GM20431 (cell line): ENCODE measurements around the gene CMTM8.
"Not testable (repeated sequence)": the region's sequence is repeated elsewhere in the genome, so short reads cannot be mapped to it uniquely, and the experiment has no call there.

Experiments used
- in situ Hi-C: fragments of 300-500 bp; cut with MseI, MboI; formaldehyde crosslinking; loops from one replicate; pipeline ENCODE4 v1.15.0; 2020; ENCODE audit warnings: low sequenced_read_pairs; ENCODE audit not compliant: unreplicated experiment

The CMTM8 gene

GRCh38 chr3:32360493-32360827 lies 122.0 kb downstream of the CMTM8 start:
- in situ Hi-C loops, result no loop called here

DNA sequence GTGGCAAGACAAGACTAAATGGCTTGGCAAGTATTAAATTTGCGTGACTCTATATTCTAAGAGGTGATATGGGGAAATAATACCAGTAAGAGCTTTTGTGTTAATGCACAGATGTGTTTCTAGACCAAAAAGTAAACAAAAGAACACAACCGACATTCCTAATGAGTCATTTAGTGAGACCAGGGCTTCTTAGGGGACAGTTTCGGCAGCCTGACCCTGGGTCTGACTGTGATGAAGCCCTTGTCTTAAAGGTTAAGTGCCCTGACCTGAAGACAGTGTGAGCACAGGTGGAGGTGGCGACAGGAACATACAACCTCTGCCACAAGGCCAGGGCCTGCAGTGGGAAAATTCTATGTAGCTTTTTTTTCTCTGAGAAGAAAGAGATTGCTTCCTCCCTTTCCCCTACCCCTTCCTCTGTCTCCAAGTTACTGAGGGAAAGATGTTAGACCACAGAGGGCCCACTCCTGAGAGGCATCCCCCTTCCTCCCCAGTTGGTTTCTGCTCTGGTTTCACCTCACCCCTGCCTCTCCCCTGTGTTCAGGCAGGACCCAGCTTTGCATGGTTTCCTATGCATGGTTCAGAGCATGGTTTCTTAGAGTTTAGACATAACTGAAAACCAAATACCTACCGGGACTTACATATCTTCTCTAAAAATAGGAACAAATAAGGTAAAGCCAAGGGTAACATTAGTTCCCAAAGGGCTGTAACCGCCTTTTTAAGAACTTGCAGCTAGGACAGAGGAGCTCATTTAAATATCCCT lies 128.3 kb downstream of the CMTM8 start:
- in situ Hi-C loops, result no loop called here

DNA sequence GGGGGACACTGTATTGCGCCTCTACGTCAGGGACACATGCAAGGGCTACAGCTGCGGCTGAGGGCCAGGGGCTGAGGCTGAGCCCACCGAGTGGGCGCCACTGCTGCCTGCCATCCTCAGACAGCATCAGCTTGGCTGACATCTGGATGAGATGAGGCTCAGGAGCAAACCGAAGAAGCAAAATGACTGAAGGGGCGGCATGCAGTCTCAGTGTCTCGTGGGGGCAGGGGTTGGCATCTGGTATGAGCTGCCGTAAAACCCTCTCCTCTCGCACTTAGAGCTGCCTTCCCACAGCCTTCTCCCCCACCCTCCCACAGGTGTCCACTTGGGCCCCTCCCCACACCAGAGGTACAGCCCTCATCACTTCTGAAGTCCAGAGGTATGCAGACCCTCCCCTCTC lies 129.0 kb downstream of the CMTM8 start:
- in situ Hi-C loops, result no loop called here

- in situ Hi-C loops, result loop anchor here (10.0 kb wide), 1 partner anchor 93 kb away; no protein-coding TSS in a partner anchor
Observed at GRCh38 chr3:32371461-32372212, 133.2 kb downstream of the CMTM8 start.

DNA sequence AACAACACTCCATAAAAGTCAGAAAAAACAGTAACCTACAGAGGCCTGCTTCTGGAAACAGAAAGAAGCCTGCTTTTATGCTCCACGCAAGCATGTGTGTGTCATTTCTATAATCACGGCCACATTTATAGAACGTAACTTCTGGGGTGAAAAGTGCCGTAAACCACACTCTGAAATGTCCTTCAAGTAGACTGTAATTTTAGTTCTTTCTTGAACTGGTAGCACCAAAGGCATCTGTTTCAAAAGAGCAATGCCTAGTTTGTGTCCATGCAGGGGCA lies 133.7 kb downstream of the CMTM8 start:
- in situ Hi-C loops, result loop anchor here (10.0 kb wide), 1 partner anchor 93 kb away; no protein-coding TSS in a partner anchor

DNA sequence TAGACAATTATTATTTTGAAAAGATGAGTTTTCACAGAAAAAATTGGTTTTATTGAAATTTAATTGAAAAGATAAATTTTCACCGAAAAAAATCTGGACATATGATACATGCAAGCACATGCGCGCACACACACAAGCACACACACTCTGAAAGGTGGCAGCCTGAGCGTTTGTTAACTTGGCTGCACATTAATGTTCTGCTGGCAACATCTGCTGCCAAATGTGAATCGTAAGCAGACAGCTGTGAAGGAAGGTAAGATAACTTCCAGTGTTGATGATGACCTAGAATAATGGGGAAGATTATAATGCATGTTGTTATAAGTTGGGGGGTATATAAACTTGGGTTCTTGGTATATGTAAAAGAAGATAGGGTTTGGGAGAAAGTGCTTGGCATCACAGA lies 134.8 kb downstream of the CMTM8 start:
- in situ Hi-C loops, result loop anchor here (10.0 kb wide), 1 partner anchor 92 kb away; no protein-coding TSS in a partner anchor

DNA sequence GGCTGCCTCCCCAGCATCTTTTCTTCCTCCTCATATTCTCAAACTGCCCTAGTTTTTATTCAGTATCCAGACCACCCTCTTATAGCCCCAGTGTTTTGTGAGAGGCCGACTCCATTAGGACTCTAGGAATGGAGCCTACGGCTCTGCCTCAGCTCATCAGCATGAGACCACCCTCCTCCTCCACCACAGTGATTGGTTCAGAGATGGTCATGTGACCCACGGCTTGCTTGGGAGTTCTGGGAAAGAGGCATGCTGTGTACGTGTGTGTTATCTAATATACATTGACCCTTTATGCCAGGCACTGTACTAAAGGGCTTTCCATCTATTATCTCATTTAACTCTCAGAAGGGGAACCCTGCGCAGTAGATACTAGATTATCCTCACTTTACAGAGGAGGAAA lies 135.4 kb downstream of the CMTM8 start:
- in situ Hi-C loops, result loop anchor here (10.0 kb wide), 1 partner anchor 91 kb away; no protein-coding TSS in a partner anchor

DNA sequence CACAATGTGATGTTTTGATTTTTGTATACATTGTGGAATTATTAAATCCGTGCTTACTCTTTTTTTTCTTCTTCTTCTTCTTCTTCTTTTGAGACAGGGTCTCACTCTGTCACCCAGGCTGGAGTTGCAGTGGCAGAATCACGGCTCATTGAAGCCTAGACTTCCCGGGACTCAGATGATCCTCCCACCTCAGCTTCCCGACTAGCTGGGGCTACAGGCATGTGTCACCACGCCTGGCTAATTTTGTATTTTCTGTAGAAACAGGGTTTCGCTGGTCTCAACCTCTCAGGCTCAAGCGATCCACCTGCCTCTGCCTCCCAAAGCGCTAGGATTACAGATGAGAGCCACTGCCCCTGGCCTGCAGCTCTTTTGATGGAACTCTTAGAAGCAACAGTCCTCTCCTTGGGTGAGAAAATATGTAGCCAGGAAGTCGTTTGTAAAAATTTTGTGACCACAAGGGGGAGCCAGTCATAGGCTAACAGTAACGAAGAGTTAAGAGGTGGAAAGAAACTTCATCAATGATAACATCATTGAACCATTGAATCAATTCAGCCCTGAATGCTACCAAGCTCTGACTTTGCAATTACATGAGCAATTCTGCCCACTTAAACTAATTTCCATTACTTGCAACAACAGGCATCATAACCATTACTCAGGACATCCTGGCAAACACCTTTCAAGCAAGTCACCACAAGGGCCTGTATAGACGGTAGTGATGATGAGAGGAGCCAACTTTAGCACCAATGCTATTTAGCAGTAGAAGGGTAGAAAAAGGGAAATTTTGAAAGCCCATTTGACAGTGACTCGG lies 136.5 kb downstream of the CMTM8 start:
- in situ Hi-C loops, result loop anchor here (10.0 kb wide), 1 partner anchor 90 kb away; no protein-coding TSS in a partner anchor

DNA sequence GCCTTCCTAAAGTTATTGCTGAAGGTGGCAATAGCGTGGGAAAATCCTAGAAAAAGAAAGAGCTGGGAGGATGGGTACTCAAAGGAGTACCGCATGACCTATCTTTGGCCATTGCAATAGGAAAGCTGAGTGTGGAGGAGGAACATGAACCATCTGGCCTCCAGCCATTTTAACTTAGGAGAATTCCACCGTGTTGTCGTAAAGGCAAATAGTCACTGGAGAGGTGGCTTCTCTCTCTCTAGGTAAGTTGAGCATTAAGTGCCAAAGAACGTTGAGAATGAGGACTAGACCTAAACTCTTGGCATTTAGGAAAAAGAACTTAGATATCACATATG lies 137.1 kb downstream of the CMTM8 start:
- in situ Hi-C loops, result loop anchor here (10.0 kb wide), 1 partner anchor 89 kb away; no protein-coding TSS in a partner anchor

GRCh38 chr3:32376115-32376514 lies 137.6 kb downstream of the CMTM8 start:
- in situ Hi-C loops, result loop anchor here (10.0 kb wide), 1 partner anchor 89 kb away; no protein-coding TSS in a partner anchor

- in situ Hi-C loops, result loop anchor here (10.0 kb wide), 1 partner anchor 85 kb away; no protein-coding TSS in a partner anchor
Observed at GRCh38 chr3:32379831-32380500, 141.5 kb downstream of the CMTM8 start.

DNA sequence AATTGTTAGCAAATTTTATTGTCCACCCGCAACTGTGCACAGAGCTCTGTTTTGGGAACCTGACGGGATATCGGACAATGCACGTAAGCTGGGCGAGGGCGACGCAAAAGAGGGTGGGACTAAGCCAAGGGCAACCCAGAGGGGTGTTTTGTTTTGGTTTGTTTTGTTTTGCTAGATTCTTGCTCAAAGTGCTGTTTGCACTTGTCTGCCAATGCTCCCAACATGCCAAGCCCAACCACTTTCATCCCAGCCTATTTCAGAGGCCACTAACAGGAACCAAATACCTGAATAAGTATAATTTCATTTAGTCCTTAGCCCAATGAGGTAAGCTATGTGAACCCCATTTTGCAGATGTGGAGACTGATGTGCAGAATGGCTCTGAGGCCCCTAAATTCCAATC lies 143.4 kb downstream of the CMTM8 start:
- in situ Hi-C loops, result no loop called here

DNA sequence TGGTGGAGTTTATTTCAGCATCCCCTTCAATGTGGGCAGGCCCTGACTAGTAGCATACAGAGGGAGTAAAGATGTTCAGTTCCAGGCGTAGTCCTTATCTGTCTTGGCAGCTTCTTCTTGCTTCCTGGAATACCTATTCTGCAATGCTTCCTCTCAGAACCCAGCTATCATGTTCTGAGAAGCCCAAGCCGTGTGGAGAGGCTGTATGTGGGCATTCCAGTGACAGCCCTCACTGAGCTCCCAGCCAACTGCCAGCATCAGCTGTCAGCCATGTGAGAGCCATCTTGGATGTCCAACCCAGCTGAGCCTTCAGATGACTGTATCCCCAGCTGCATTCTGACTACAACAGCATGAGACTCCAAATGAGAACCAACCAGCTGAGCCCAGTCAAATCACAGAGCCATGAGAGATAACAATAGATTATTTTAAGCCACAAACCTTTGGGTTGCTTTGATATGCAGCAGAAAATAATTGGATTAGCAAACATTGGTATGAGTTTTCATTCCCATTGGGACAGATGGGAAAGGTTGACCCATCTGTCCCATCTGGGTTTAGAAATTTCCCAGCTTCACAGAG lies 144.7 kb downstream of the CMTM8 start:
- in situ Hi-C loops, result no loop called here

DNA sequence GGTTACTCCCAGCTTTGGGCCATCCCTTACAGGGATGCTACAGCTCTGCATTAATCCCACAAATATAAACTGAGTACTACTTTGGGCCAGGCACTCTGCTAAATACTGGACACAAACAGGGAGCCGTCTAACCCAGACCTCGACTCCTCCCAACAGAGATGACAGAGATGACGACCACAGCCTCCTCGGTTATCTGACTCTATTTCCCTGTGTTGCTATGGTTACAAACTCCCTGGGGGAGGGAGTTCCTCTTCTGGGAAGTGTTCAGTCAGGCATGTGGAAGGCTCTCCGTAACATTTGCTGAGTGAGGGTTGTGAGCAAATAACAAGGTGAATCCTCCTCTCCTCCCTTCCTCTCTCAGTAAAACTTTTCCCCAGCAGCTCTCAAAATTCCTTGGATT lies 146.5 kb downstream of the CMTM8 start:
- in situ Hi-C loops, result no loop called here

DNA sequence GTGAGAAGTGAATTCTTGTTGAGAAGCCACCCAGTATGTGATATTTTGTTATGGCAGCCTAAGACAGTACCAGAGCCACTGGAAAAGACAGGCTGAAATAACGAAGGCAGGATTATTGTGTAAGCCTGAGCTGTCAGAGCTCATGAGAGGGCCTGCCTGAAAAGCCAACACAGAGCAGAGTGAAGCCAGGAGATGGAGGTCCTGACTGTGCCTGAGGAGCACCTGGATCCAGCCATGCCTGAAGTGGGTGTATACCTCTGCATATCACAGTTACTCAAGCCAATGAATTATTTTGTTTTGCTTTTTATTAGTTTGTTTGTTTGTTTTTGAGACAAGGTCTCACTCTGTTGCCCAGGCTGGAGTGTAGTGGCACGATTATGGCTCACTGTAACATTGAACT lies 149.0 kb downstream of the CMTM8 start:
- in situ Hi-C loops, result no loop called here

GRCh38 chr3:32389577-32389976 lies 151.1 kb downstream of the CMTM8 start:
- in situ Hi-C loops, result not testable (repeated sequence)

DNA sequence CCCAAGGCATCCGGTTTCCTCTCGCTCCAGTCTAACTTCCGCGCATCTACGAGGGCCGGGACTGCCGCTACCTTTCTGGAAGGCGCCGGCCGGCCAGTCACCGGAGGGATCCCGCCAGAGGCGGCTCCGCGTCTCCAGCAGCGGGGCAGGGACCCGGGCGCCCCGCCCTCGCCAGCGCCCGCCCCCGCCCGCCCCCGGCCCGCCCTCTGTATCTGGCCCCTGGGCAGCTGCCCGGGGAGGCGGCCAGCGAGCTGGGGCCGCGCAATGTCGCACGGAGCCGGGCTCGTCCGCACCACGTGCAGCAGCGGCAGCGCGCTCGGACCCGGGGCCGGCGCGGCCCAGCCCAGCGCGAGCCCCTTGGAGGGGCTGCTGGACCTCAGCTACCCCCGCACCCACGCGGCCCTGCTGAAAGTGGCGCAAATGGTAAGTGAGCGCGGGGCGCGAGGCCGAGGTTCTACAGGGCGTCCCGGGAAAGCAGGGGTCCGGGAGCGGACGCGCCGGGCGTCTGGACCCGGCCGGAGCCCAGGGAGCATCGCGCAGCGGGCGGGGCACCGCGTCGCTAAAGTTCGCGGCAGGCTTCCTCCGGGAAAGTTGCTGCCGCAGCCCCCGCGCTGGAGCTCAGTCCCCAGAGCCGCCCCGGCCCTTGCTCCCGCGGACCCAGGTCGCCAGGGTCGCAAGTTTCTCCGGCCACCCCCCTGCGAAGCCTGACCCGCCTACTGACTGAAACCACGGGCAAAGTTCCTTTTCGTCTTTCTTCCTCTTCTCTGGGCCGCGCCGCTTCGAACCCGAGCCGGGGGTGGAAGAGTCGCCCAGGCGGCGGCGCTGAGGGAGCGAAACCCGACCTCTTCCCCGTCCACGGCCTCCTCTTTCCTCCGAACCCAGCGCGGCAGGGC lies 153.4 kb downstream of the CMTM8 start, which contains the start of gene CMTM7:
TSS of gene CMTM7 (plus strand) at position 211 of the 893 bp plus-strand sequence. CDS start at position 265, 54 bp downstream.
- in situ Hi-C loops, result no loop called here

DNA sequence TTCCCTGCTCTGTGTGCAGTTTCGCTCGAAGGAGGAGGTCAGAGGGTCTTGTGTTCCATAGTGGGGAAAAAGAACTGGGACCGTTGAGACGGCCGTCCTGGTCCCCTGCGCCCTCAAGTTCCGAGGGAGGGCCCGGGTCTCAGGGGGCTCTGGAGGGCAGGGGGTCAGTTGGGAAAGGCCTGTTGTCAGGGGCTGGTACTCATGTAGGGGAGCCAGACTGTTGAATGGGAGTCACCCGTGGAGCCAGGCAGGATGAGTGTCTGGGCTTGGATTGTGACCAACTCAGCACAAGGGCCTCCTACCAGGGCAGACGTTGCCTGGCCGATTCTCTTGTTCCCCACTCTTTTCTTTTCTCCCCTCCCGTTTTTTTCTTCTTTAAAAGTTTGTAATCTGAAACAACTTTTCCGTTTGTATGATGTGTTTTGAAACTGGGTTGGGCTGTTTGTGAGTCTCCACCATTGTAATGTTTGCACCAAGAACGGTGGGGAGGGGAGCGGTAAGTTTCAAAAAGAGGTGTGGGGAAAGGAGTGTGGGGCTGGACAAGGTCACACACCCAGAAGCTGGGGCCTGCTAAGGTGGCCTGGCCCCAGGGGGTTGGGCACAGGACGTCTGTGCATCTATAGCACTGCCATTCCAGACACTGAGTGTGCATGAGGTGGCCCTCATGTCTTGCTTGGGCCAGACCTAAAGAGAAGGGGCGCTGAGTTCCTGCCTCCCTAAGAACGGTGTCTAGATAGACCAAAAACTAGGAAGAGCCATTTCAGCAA lies 154.2 kb downstream of the CMTM8 start:
- in situ Hi-C loops, result no loop called here
